Measurements from ENCODE around the gene RRAS2. TPM values are rescaled to one million over a fixed set of nuclear protein-coding genes. Genes with fewer than 3 reads are reported as not detected.
A peak's percentile ranks its signal among the peaks of the same experiment; 100 is the strongest.
"Not testable (repeated sequence)": the region's sequence is repeated elsewhere in the genome, so short reads cannot be mapped to it uniquely, and the experiment has no call there.

The RRAS2 gene
- total RNA-seq, 2 donors from 2014 or later = 31.6 to 34.2 TPM

- DNase-seq; ATAC-seq; intact Hi-C loops (cut with DNase I): not testable (repeated sequence)
These were observed 14.0 kb downstream of the RRAS2 start for GRCh38 chr11:14345016-14345415.

- ATAC-seq = no peak
- intact Hi-C loops (cut with DNase I) = no loop called here
These were observed 16.1 kb downstream of the RRAS2 start for GRCh38 chr11:14342906-14343305.

GRCh38 chr11:14341968-14342367 is 17.0 kb downstream of the RRAS2 start:
- no peak for DNase-seq
- intact Hi-C loops (cut with DNase I) = no loop called here
- ATAC-seq = no peak

More at GRCh38 chr11:14342906-14343305, 16.1 kb downstream of the RRAS2 start:
- DNase-seq = no peak

GRCh38 chr11:14340721-14341120 is 18.3 kb downstream of the RRAS2 start:
- no peak for DNase-seq
- intact Hi-C loops (cut with DNase I) = no loop called here
- ATAC-seq = no peak

GRCh38 chr11:14339356-14339755 is 19.6 kb downstream of the RRAS2 start:
- DNase-seq (no peak), ATAC-seq (no peak)
- intact Hi-C loops (cut with DNase I) = no loop called here

GRCh38 chr11:14336507-14337503 is 22.2 kb downstream of the RRAS2 start:
- no peak for DNase-seq
- peak in 1 of 2 donors; percentile 89 for ATAC-seq
- intact Hi-C loops (cut with DNase I) = no loop called here

- DNase-seq (no peak), ATAC-seq (peak in 1 of 2 donors; percentile 11)
- intact Hi-C loops (cut with DNase I) = no loop called here
These were observed 23.3 kb downstream of the RRAS2 start for GRCh38 chr11:14335712-14336111.

GRCh38 chr11:14334893-14335292 is 24.1 kb downstream of the RRAS2 start:
- intact Hi-C loops (cut with DNase I) = no loop called here
- DNase-seq (no peak), ATAC-seq (no peak)

- ATAC-seq = no peak
- intact Hi-C loops (cut with DNase I) = no loop called here
- no peak for DNase-seq
These were observed 24.8 kb downstream of the RRAS2 start for GRCh38 chr11:14334192-14334591.

GRCh38 chr11:14331476-14332136 is 27.4 kb downstream of the RRAS2 start:
- intact Hi-C loops (cut with DNase I) = no loop called here
- DNase-seq (no peak), ATAC-seq (no peak)

GRCh38 chr11:14330881-14331280 is 28.1 kb downstream of the RRAS2 start:
- ATAC-seq (no peak), DNase-seq (no peak)
- intact Hi-C loops (cut with DNase I) = no loop called here

GRCh38 chr11:14329702-14330101 is 29.3 kb downstream of the RRAS2 start:
- no peak for ATAC-seq
- intact Hi-C loops (cut with DNase I) = no loop called here

GRCh38 chr11:14327116-14327515 is 31.9 kb downstream of the RRAS2 start:
- intact Hi-C loops (cut with DNase I) = no loop called here
- DNase-seq = no peak

More at GRCh38 chr11:14329702-14330101, 29.3 kb downstream of the RRAS2 start:
- no peak for DNase-seq

GRCh38 chr11:14323118-14323676 is 35.8 kb downstream of the RRAS2 start:
- DNase-seq (no peak), ATAC-seq (no peak)
- intact Hi-C loops (cut with DNase I) = no loop called here

More at GRCh38 chr11:14327116-14327515, 31.9 kb downstream of the RRAS2 start:
- no peak for ATAC-seq

GRCh38 chr11:14322510-14322909 is 36.5 kb downstream of the RRAS2 start:
- ATAC-seq = no peak
- no peak for DNase-seq
- intact Hi-C loops (cut with DNase I) = no loop called here

- intact Hi-C loops (cut with DNase I) = no loop called here
- ATAC-seq = peak in 1 of 2 donors; percentile 27
- no peak for DNase-seq
These were observed 39.0 kb downstream of the RRAS2 start for GRCh38 chr11:14320020-14320419.

GRCh38 chr11:14318581-14318981 is 40.4 kb downstream of the RRAS2 start:
- ATAC-seq = peak in 1 of 2 donors; percentile 53
- intact Hi-C loops (cut with DNase I) = no loop called here
- DNase-seq = no peak

- no peak for DNase-seq
- intact Hi-C loops (cut with DNase I) = no loop called here
- no peak for ATAC-seq
These were observed 41.2 kb downstream of the RRAS2 start for GRCh38 chr11:14317659-14318325.

- ATAC-seq = no peak
- no peak for DNase-seq
- intact Hi-C loops (cut with DNase I) = no loop called here
These were observed 43.9 kb downstream of the RRAS2 start for GRCh38 chr11:14315130-14315529.
